Breast epithelium (tissue), 4 donors: Measurements from ENCODE around the gene RNF150. TPM values are rescaled to one million over a fixed set of nuclear protein-coding genes. Genes with fewer than 3 reads are reported as not detected.

Experiments used
- DNase-seq, 2 donors: peaks; one replicate each; pipeline ENCODE4 v3.0.0-alpha.2; 2019; ENCODE audit warnings: low spot score in 2 of 2
- H3K27ac ChIP-seq, 2 donors: fragments of 200-600 bp; sonication (generic) in 1 of 2; one replicate each; pipeline ENCODE4 v1.5.1; 2016 to 2019; ENCODE audit warnings: mild to moderate bottlenecking in 1 of 2
- H3K27me3 ChIP-seq, 2 donors: fragments of 200-600 bp; sonication (generic) in 1 of 2; one replicate each; pipeline versions ENCODE4 v1.5.1 to v1.6.0; 2017 to 2019; ENCODE audit warnings: control low read depth in 1 of 2, mild to moderate bottlenecking in 1 of 2
- H3K36me3 ChIP-seq: fragments of 200-600 bp; one replicate; pipeline ENCODE4 v1.5.1; 2019
- H3K4me1 ChIP-seq, 2 donors: fragments of 200-600 bp; sonication (generic); one replicate each; pipeline ENCODE4 v1.5.1; 2016 to 2019; ENCODE audit warnings: control low read depth in 1 of 2
- H3K4me3 ChIP-seq, 3 donors: fragments of 200-600 bp; sonication (generic); 1 replicate in 2 of 3; 2 replicates in 1 of 3; pipeline ENCODE4 v1.5.1; 2016 to 2019; ENCODE audit warnings: mild to moderate bottlenecking in 3 of 3, moderate library complexity in 2 of 3
- H3K9me3 ChIP-seq, 2 donors: fragments of 200-600 bp; sonication (generic) in 1 of 2; one replicate each; pipeline ENCODE4 v1.5.1; 2016 to 2019; ENCODE audit warnings: control low read depth in 1 of 2
- POLR2A ChIP-seq: fragments of 450-650 bp; IDR thresholded peaks from one replicate; pipeline ENCODE4 v1.6.1; 2016; ENCODE audit warnings: antibody characterized with exemption, mild to moderate bottlenecking, moderate library complexity
- POLR2AphosphoS5 ChIP-seq, 3 donors: sonication (generic); formaldehyde crosslinking; IDR thresholded peaks; one replicate each; pipeline ENCODE4 v1.6.1; 2017; ENCODE audit warnings: antibody characterized with exemption in 3 of 3
- intact Hi-C: fragments of 100-400 bp; cut with DNase I; formaldehyde crosslinking; loops from one replicate; pipeline ENCODE4 v1.15.1; 2023; ENCODE audit warnings: low total_unique reads
- total RNA-seq, 3 donors: library from RNA; depleted of rRNA; stranded (reverse); fragments of >200 nt; gene quantifications; one replicate each; pipeline ENCODE4 v1.1.0, GENCODE V29; 2016
- TF ChIP-seq, protein P1 (sequence below), 3 donors: fragments of 450-650 bp; IDR thresholded peaks; one replicate each; pipeline ENCODE4 v1.5.1; 2016 to 2017; ENCODE audit warnings: antibody characterized with exemption in 3 of 3, mild to moderate bottlenecking in 3 of 3, moderate library complexity in 3 of 3

Gene RNF150
- total RNA-seq, 3 donors from 2014 or later, result 5.6 to 19.7 (median 14.8) TPM

GRCh38 chr4:140952717-140953116 lies 180.6 kb downstream of the RNF150 start:
- Histone ChIP-seq H3K4me3 (no peak overlapping the region), H3K27ac (no peak overlapping the region), H3K27me3 (no peaks in the 10 kb centered on the region), H3K4me1 (no peaks in the 10 kb centered on the region), H3K9me3 (no peaks in the 10 kb centered on the region), H3K36me3 (no peaks in the 10 kb centered on the region)
- DNase-seq, result no peak
- TF ChIP-seq POLR2A, result no peak
- TF ChIP-seq, protein P1, sequence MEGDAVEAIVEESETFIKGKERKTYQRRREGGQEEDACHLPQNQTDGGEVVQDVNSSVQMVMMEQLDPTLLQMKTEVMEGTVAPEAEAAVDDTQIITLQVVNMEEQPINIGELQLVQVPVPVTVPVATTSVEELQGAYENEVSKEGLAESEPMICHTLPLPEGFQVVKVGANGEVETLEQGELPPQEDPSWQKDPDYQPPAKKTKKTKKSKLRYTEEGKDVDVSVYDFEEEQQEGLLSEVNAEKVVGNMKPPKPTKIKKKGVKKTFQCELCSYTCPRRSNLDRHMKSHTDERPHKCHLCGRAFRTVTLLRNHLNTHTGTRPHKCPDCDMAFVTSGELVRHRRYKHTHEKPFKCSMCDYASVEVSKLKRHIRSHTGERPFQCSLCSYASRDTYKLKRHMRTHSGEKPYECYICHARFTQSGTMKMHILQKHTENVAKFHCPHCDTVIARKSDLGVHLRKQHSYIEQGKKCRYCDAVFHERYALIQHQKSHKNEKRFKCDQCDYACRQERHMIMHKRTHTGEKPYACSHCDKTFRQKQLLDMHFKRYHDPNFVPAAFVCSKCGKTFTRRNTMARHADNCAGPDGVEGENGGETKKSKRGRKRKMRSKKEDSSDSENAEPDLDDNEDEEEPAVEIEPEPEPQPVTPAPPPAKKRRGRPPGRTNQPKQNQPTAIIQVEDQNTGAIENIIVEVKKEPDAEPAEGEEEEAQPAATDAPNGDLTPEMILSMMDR (IDR thresholded peaks at IDR 0.05), result no peak
- no peak for TF ChIP-seq POLR2AphosphoS5 (IDR thresholded peaks at IDR 0.05)
- intact Hi-C loops, result no loop called here

DNA sequence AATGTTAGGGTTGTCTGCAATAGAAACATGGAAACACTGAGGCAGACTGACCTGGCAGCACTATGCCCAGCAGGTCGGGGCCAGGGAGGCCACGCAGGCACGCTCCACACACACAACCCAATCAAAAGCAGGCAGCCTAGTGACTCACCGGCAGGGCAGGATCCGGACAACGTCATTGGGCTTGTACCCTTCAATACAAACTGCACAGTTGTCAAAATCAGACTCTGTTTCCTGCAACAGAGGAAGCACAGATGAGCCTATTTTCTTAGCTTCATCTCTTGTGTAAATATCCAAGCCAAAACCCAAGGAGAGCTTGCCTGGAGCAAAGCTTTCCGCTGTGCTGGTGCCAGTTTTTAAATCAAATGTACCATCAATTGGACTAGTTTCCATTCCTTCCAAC lies 185.8 kb downstream of the RNF150 start:
- H3K27ac ChIP-seq, result peak overlapping the region; percentile 64 to 66
- H3K9me3 ChIP-seq, result no peaks in the 10 kb centered on the region
- H3K4me1 ChIP-seq, result no peaks in the 10 kb centered on the region
- intact Hi-C loops, result no loop called here
- TF ChIP-seq, protein P1 (IDR thresholded peaks at IDR 0.05), result no peak
- TF ChIP-seq POLR2AphosphoS5 (IDR thresholded peaks at IDR 0.05), result no peak
- no peak for TF ChIP-seq POLR2A
- DNase-seq, result peak; percentile 29 to 52
- no peaks in the 10 kb centered on the region for H3K36me3 ChIP-seq
- H3K4me3 ChIP-seq, result no peak overlapping the region
- H3K27me3 ChIP-seq, result no peaks in the 10 kb centered on the region

DNA sequence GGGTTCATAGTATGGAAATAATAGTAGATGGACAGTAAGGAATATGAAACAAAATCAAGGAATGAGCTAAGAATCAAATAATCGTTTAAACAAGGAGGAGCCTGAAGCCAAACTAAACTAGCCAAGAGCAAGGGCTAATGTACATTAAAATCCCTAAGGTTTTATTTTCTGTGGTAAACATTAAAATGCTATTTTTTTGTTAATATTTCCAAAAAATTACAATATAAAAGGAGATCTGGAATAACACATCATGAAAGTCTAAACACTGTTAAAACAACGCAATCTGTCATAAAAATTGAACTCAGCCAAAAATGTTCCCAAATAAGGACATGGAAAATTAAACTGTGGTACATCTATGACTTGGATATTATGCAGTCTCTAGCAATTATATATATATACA lies 188.2 kb downstream of the RNF150 start:
- TF ChIP-seq, protein P1 (IDR thresholded peaks at IDR 0.05), result no peak
- no peak for TF ChIP-seq POLR2A
- no peak for TF ChIP-seq POLR2AphosphoS5 (IDR thresholded peaks at IDR 0.05)
- Histone ChIP-seq H3K9me3 (no peaks in the 10 kb centered on the region), H3K4me3 (no peak overlapping the region), H3K36me3 (no peaks in the 10 kb centered on the region), H3K27me3 (no peaks in the 10 kb centered on the region), H3K4me1 (no peaks in the 10 kb centered on the region), H3K27ac (no peak overlapping the region)
- intact Hi-C loops, result no loop called here
- DNase-seq, result no peak

DNA sequence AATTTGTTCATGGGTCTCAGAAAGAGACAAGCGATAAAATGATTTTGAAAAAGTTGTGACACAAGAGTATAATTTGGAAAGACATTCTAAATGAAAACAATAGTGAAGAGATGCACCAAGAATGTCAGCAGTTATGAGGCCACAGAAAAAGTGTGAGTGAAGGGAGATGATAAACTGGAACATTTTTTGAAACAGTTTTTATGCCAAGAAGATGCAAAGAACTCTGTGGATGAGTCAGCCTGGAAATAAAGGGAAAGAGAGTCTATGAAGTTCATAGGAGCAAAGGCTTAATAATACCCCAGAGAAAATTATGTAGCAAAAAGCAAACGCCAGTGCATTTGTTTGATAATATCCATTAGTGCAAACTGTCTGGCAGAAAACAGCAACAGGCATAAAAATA lies 188.7 kb downstream of the RNF150 start:
- no peak for DNase-seq
- Histone ChIP-seq H3K4me3 (no peak overlapping the region), H3K27ac (no peak overlapping the region), H3K4me1 (no peaks in the 10 kb centered on the region), H3K27me3 (no peaks in the 10 kb centered on the region), H3K9me3 (no peaks in the 10 kb centered on the region), H3K36me3 (no peaks in the 10 kb centered on the region)
- no peak for TF ChIP-seq POLR2AphosphoS5 (IDR thresholded peaks at IDR 0.05)
- no peak for TF ChIP-seq POLR2A
- TF ChIP-seq, protein P1 (IDR thresholded peaks at IDR 0.05), result no peak
- intact Hi-C loops, result no loop called here

GRCh38 chr4:140944199-140944515 lies 189.1 kb downstream of the RNF150 start:
- no peak for DNase-seq
- H3K4me3 ChIP-seq, result no peak overlapping the region
- no peaks in the 10 kb centered on the region for H3K36me3 ChIP-seq
- no peaks in the 10 kb centered on the region for H3K4me1 ChIP-seq
- no peaks in the 10 kb centered on the region for H3K9me3 ChIP-seq
- intact Hi-C loops, result no loop called here
- no peak for TF ChIP-seq POLR2A
- TF ChIP-seq, protein P1 (IDR thresholded peaks at IDR 0.05), result no peak
- no peak for TF ChIP-seq POLR2AphosphoS5 (IDR thresholded peaks at IDR 0.05)
- H3K27me3 ChIP-seq, result no peaks in the 10 kb centered on the region
- no peak overlapping the region for H3K27ac ChIP-seq
